GM19240 (cell line): ENCODE data around the gene APOM.

Experiments used
- DNase-seq: peaks from one replicate; pipeline ENCODE4 v3.0.0; 2011; ENCODE audit warnings: low spot score; ENCODE audit not compliant: insufficient read length

The APOM gene

DNA sequence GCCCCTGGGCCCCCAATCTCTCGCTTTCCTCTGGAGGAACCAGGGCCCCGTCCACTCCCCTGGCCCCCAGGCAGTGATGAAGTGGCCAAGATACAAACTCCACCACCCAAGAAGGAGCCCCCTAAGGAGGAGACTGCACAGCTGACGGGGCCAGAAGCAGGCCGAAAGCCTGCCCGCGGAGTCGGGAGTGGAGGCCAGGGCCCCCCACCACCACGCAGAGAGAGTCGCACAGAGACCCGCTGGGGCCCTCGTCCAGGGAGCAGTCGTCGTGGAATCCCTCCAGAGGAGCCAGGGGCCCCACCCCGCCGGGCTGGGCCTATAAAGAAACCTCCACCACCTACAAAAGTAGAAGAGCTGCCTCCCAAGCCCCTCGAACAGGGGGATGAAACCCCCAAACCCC lies 24.5 kb upstream of the APOM start:
- no peak for DNase-seq

DNA sequence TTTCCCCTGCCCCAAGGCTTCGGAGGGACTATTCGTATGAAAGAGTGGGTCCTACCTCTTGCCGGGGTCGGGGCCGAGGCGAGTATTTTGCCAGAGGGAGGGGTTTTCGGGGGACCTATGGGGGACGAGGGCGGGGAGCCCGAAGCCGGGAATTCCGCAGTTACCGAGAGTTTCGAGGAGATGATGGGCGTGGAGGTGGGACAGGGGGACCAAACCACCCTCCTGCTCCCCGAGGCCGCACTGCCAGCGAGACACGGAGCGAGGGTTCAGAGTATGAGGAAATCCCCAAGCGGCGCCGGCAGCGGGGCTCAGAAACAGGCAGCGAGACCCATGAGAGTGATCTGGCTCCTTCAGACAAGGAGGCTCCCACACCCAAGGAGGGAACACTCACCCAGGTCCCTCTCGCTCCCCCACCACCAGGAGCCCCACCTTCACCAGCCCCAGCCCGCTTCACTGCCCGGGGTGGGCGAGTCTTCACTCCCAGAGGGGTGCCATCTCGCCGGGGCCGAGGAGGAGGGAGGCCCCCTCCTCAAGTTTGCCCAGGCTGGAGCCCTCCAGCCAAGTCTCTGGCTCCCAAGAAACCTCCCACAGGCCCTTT lies 23.9 kb upstream of the APOM start:
- DNase-seq = no peak

DNA sequence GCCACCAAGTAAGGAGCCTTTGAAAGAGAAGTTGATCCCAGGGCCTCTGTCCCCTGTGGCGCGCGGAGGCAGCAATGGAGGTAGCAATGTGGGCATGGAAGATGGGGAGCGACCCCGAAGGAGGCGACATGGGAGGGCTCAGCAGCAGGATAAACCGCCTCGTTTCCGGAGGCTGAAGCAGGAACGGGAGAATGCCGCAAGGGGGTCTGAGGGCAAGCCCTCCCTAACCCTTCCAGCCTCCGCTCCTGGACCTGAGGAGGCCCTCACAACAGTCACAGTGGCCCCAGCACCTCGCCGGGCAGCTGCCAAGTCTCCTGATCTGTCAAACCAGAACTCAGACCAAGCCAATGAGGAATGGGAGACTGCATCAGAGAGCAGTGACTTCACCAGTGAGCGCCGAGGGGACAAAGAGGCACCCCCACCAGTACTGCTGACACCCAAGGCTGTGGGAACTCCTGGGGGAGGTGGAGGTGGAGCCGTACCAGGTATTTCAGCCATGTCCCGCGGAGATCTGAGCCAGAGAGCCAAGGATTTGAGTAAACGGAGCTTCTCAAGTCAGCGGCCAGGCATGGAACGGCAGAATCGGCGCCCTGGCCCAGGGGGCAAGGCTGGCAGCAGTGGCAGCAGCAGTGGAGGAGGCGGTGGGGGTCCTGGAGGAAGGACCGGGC lies 23.3 kb upstream of the APOM start:
- DNase-seq = no peak

DNA sequence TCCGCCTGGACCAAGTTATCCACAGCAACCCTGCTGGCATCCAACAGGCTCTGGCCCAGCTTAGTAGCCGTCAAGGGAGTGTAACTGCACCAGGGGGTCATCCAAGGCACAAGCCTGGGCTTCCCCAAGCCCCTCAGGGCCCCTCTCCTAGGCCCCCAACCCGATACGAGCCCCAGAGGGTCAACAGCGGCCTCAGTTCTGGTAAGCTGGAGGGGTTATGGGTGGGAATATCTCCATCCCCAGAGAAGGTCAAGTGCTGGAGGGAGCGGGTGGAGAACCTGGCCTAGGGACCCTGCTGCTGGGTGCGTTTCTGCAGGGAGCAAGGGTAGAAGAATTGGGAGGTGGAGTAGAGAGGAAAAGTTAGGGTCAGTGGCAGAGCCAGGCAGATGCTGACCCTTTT lies 22.2 kb upstream of the APOM start:
- no peak for DNase-seq

DNA sequence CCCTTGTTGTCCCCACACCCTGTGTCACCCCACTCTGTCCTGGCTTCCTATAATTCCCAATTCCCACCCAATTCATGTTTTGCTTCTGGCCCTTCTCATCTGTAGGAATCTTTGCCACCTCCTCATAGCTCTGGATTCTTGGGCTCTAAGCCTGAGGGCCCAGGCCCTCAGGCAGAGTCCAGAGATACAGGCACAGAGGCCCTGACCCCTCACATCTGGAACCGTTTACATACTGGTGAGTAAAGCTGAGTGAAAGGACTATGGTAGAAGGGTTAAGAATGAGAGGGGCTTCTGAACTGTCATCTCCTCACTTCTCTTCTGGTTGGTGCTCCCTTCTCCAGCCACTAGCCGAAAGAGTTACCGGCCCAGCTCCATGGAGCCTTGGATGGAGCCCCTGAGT lies 21.6 kb upstream of the APOM start:
- DNase-seq = no peak

DNA sequence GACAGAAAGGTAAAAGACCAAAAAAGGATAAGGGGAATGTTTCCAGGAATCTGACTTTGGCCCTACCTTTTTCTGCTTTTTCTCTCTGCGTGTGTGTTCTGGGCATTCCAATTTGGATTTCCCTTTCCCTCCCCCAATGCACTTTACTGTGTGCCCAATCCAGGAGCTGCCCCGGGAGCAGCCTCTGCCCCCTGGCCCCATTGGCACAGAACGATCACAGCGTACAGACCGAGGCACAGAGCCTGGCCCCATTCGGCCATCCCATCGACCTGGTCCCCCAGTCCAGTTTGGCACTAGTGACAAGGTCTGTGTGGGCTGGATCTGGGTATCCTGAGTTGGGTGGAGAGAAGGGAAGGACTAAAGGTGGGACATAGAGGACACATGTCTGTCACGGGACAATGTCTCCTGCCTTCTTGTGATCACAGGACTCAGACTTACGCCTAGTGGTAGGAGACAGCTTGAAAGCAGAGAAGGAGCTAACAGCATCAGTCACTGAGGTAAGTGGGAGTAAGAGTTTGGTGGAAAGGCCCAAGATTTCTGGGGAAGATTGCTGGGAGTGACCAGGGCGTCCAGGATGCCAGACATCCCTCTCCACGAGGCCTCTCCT lies 20.6 kb upstream of the APOM start:
- no peak for DNase-seq

DNA sequence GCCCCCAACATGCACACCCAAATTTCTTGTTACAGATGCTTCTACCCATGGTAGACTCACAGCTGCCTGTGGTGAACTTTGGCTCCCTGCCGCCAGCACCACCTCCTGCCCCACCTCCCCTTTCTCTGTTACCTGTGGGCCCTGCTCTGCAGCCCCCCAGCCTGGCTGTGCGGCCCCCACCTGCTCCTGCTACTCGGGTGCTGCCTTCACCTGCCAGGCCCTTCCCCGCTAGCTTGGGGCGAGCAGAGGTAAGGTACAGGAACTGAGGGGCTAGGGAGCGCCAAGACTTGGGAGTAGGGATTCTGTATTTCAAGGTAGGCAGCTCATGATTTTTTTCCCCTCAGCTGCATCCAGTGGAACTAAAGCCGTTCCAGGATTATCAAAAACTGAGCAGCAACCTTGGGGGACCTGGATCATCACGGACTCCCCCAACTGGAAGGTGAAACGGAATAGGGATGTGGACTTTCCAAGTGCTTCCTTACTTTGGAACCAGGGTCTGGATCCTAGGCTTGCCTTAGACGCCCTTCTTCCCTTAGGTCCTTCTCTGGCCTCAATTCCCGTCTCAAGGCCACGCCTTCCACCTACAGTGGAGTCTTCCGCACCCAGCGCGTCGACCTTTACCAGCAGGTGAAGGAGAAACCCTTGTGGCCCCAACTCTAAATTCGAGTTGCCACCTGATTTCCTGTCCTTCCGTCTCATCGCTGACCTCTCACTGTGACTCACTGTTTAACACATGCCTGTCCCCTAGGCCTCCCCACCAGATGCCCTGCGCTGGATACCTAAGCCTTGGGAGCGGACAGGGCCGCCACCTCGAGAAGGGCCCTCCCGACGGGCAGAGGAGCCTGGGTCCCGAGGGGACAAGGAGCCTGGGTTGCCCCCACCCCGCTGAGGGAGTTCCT lies 18.7 kb upstream of the APOM start:
- DNase-seq = no peak

DNA sequence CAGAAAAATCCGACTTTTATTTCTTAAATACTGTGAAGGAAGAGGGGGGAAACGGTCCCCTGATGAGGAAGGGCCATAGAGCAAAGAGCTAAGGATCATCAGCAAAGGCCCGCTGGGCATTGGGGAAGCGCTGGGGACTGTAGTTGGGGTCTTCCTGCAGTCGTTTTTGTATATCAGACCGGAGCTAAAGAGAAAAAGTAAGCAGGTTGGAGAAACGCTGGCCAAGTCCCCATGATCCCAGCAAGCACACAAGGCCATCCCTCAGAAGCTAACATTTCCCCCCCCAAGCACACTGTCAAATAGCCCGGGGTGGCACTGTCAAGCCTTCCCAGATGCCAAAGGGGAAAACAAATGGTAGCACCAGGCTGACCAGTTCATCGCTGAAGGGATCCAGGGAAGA lies 16.7 kb upstream of the APOM start:
- no peak for DNase-seq

DNA sequence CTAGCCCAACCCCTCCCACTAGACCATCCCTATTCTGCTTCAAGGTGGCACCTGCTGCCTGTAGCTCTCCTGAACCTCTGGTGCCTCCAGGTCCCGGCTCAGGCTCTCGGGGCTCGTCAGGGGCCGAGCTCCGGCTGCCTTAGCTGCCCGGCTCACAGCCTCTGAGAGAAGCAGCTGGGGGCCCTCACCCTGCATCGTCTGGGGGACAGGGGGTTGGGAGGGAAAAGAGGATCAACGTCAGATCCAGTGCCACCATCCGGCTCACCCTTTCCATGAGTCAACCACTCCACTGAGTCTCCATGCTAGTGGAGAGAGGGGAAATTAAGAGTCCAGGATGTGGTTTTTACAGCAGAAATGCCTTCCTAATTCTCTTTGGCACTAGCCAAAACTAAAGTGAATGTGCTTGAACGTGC lies 16.2 kb upstream of the APOM start:
- no peak for DNase-seq

DNA sequence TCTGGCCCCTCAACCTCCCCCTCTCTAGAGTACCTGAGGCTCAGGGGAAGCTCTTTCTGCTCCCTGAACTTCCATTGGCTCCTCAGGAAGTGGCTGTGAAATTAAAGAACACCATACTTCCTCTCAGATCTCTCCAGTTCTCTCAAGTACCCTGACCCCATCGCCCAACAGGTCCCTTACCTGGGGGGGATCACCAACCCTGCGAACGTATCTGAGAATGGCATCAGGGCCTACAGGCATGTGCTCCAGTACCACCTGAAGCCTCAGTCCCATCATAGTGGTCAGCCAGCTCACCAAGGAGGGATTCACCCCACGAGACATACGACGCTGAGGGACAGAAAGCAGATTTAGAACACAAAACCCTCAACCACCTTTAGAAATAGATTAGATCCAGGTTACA lies 15.1 kb upstream of the APOM start:
- DNase-seq = no peak

DNA sequence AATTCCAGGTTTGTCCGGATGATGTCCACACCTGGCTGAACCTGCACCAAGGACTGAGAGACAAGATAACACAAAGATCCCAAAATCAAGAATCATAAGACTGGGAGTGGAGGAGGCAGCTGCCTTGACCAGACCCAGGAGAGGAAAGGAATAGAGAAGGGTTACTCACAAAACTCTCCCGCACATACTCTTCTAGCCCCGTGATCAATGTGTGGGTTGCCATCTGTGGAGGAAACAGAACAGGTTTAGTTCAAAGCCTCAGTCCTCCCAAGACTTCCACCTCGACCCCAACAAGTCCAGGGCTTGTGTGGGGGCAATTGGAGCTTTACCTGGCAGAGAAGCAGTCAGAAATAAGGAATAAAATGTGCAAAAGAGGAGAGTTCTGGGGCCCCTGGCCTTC lies 14.3 kb upstream of the APOM start:
- no peak for DNase-seq

DNA sequence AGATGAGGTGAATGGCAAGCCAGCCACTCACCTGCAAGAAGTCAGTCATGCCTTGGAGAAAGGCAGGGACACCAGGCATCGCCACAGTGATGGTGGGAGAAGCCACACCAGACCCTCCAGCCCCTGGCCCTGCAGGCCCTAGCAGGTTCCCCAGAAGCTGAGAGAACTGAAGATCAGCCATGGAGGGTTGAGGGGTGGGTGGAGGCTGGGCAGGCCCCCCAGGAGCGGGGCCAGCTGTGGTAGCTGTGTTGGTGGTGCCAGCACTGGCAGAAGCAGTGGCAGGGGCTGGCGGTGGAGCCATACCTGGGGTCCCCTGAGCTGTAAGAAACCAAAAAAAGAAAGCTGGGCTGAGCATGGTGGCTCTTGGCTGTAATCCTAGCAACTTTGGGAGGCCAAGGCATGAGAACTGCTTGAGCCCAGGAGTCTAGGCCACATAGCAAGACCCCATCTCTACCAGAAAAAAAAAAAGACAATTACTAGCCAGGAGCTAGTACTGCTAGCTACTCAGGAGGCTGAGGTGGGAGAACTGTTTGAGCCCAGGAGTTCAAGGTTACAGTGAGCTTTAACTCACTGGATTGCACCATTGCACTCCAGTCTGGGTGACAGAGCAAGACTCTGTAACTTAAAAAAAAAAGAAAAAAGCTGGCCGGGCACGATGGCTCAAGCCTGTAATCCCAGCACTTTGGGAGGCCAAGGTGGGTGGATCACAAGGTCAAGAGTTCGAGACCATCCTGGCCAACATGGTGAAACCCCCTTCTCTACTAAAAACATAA lies 12.7 kb upstream of the APOM start:
- no peak for DNase-seq

DNA sequence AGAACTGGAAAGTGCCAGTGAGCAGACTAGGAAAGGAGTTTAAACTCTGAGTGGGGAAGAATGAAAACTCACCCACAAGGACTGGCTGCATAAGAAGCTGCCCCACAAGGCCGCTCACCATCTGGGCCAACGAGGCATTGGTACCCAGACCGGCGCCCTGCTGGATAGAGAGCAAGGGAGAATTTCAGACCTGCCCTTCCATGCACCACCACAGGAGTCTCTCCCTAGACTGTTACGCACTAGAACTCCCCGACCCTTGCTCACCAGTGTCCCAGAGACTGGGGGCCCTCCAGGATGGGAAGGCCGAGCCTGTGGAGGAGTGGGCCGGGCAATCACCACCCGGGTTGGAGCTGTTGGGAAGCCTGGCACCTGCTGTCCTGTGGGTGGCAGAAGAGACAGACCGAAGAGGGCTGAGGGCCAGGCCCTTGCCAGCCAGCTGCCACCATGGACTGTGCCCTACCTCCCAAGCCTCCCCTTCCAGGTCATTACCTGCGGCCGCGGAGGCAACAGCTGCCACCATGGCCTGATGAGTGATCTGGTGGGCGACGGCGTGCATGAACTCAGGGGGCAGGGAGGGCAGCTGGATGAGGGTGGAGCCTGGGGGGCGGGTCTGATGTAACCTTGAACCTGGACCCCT lies 11.8 kb upstream of the APOM start:
- DNase-seq = no peak

DNA sequence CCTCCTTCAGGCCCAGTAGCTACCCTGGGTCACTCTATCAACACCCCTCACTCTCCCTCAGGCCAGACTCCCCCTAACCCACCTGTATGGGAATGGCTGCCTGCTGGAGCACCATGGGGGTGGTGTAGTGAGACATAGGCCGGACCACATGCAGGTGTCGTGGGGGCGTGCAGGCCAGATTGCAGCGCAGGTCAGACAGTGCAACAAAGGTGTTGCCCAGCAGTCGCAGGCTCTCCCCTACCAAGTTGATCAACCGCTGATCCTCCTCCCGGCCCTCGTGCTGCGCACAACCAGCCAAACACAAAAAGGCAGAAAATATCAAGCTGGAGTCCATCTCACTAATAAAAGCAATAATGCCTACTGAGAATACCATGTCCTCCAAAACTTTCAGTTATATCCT lies 10.4 kb upstream of the APOM start:
- DNase-seq = no peak

DNA sequence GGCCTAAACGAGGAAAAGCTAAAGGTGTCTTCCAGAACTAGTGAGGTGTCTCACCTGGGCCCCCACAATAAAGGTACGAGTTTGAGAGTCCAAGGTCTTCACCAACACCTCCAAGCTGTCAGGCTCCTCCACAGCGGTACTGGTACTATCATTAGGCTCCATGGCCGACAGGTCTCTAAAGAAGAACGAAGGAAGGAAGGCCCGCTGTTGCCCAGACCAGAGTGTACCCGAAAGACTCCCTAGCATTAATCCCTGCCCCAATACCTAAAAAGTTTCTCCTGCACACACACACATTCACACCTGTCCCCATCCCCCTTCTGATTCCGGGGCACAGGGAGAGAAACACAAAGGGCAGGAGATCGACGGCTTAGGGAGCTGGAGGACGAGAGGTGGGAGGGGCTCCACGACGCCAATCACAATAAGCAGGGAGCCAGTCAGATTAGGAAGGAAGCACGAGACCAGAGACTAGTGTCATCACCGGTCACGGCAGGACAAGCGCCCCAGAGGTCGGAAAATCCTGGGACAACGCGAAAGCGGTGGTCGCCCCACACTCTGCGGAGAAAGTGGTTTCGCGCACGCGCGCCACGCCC lies 4.0 kb upstream of the APOM start:
- DNase-seq = peak; percentile 65

DNA sequence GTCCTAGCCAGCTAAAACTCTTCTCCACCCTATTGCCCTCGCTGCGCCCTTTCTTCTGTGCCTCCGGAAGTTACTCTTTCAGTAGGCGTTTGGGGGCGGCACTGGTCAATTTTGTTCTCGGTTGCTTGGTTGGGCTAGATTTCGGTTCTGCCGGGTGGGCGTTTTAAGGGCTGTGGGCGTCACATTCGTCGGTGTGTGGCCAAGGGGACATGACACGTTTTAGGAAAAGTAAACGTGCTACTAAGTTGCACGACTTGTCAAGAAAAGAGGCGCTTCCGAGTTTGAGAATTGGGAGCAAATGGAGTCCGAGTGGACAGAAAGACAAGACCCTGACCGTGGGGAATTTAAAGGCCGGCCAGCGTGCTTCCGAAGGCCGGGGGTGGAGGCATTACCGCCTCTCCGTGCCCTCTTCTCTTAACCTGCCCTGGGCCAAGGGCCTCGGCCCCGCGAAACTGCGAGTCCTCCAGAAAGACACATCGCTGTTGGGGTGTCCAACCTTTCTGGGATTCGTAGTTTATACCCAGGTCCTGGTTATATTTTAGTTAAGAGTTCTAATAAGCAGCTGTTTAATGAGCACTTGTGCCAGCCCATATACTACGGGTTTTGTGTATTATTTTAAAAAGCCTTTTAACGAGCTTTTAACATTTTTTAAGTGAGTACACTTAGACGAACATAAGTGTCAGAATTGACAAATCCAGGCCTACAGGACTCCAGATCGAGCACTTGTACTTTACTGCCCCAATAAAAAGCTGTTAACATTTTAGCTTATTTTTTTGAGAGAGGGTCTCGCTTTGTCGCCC lies 2.6 kb upstream of the APOM start:
- peak; percentile 94 for DNase-seq

DNA sequence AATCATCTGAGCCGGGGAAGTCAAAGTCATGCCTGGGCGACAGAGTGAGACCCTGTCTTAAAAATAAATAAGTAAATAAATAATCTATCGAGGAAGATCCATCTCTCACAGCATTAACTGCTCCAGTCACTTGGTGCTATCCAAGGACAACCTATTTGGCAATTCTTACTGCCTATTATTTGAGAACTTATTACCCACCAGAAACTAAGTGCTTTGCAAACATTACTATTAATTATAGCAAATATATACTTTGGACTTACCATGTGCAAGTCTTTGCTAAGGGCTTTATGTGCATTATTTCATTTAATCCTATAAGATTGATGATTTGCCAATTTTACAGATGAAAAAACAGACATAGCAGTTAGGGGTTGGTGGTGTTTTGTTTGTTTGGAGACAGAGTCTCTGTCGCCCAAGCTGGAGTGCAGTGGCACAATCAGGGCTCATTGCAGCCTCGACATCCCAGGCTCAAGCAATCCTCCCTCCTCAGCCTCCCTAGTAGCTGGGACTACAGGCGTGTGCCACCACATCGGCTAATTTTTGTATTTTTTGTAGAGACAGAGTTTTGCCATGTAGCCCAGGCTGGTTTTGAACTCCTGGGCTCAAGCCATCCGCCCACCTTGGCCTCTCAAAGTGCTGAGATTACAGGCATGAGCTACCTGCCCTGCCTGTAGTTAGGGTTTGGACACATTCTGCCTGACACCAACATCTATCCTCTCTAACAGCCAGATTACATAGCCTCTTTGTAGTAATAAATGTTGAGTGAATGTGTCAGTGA lies 933 bp upstream of the APOM start:
- no peak for DNase-seq

DNA sequence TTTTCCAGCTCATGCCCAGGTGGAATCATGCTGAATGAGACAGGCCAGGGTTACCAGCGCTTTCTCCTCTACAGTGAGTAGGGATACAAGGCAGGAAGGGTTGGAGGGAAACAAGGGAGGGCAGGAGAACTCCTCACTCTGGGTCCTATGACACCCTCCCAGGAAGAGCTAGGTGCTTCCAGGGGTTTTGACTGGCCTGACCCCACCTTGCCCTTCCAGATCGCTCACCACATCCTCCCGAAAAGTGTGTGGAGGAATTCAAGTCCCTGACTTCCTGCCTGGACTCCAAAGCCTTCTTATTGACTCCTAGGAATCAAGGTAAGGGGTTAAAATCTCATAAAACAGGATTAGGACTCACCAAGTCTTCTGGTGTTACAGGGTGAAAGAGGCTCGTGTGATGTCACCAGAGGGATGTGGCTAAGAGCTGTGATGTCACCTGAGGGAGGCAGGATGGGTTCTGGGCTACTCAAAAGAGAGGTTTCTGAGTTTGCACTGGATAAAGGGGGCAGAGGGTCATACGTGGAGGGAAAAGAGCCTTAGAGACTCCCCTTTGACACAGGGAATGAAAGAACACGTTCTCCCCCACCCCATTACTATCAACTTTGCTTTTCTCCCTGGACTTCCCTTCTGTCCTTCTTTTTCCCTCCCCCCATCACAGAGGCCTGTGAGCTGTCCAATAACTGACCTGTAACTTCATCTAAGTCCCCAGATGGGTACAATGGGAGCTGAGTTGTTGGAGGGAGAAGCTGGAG lies 1.9 kb downstream of the APOM start:
- no peak for DNase-seq
